Activated T-helper 1 cell treated with anti-CD3 and anti-CD28 coated beads, Interleukin-12 subunit alpha, Interleukin-12 subunit beta, Interleukin-2, Interleukin-4 antibody, amounts not matched to agents 30 ng/mL and 10 ng/mL and 1 ng/mL, durations not matched to agents 14 hours and 24 hours and 36 hours (primary cell): ENCODE measurements around the gene DENND1B. TPM values are rescaled to one million over a fixed set of nuclear protein-coding genes. Genes with fewer than 3 reads are reported as not detected.

ENCODE experiments used
- DNase-seq: peaks from one replicate; pipeline ENCODE4 v3.0.0; 2021; ENCODE audit warnings: low spot score
- H3K27ac Mint-ChIP-seq: one replicate; pipeline ENCODE4 v1.8.0; 2021; ENCODE audit warnings: mild to moderate bottlenecking, mixed read lengths
- H3K27me3 Mint-ChIP-seq: one replicate; pipeline ENCODE4 v1.8.0; 2022; ENCODE audit warnings: mild to moderate bottlenecking, moderate library complexity, mixed read lengths; ENCODE audit not compliant: insufficient read depth
- H3K36me3 Mint-ChIP-seq: one replicate; pipeline ENCODE4 v1.8.0; 2021; ENCODE audit warnings: low read depth, mixed read lengths
- H3K4me1 Mint-ChIP-seq: one replicate; pipeline ENCODE4 v1.8.0; 2021; ENCODE audit warnings: low read depth, mixed read lengths
- H3K4me3 Mint-ChIP-seq: one replicate; pipeline ENCODE4 v1.8.0; 2021; ENCODE audit warnings: mild to moderate bottlenecking, moderate library complexity, mixed read lengths
- H3K9me3 Mint-ChIP-seq: one replicate; pipeline ENCODE4 v1.8.0; 2021; ENCODE audit warnings: mixed read lengths
- intact Hi-C: fragments of 100-400 bp; cut with micrococcal nuclease; formaldehyde crosslinking; loops from one replicate; pipeline ENCODE4 v1.15.1; 2024
- total RNA-seq: library from RNA; stranded (reverse); gene quantifications from 2 replicates; pipeline ENCODE4 v1.2.3, GENCODE V29; 2022

DENND1B gene
- total RNA-seq, 1 donor from 2014 or later: 16.5 TPM

GRCh38 chr1:197572169-197572568 is 203.1 kb downstream of the DENND1B start:
- Mint-ChIP-seq H3K27me3 (no peaks in the 10 kb centered on the region), H3K36me3 (peaks cover 26% of the 10 kb centered on the region), H3K27ac (no peak overlapping the region), H3K4me3 (no peak overlapping the region), H3K9me3 (peaks cover 22% of the 10 kb centered on the region), H3K4me1 (no peaks in the 10 kb centered on the region)
- DNase-seq: no peak
- intact Hi-C loops: no loop called here

- no peaks in the 10 kb centered on the region for H3K4me1 Mint-ChIP-seq
- H3K27me3 Mint-ChIP-seq: no peaks in the 10 kb centered on the region
- H3K36me3 Mint-ChIP-seq: peaks cover 25% of the 10 kb centered on the region
- intact Hi-C loops: no loop called here
- H3K27ac Mint-ChIP-seq: no peak overlapping the region
- peaks cover 22% of the 10 kb centered on the region for H3K9me3 Mint-ChIP-seq
- no peak for DNase-seq
- H3K4me3 Mint-ChIP-seq: no peak overlapping the region
Measured at GRCh38 chr1:197567442-197567841, 207.8 kb downstream of the DENND1B start.

GRCh38 chr1:197561041-197561440 is 214.2 kb downstream of the DENND1B start:
- Mint-ChIP-seq H3K4me1 (no peaks in the 10 kb centered on the region), H3K36me3 (peaks cover 8% of the 10 kb centered on the region), H3K27me3 (no peaks in the 10 kb centered on the region), H3K27ac (no peak overlapping the region), H3K4me3 (no peak overlapping the region), H3K9me3 (no peaks in the 10 kb centered on the region)
- intact Hi-C loops: no loop called here
- DNase-seq: no peak

- Mint-ChIP-seq H3K27ac (no peak overlapping the region), H3K36me3 (peaks cover 7% of the 10 kb centered on the region), H3K4me3 (no peak overlapping the region), H3K9me3 (no peaks in the 10 kb centered on the region), H3K4me1 (peaks cover 4% of the 10 kb centered on the region), H3K27me3 (no peaks in the 10 kb centered on the region)
- DNase-seq: no peak
- intact Hi-C loops: no loop called here
Measured at GRCh38 chr1:197559655-197560054, 215.6 kb downstream of the DENND1B start.

- Mint-ChIP-seq H3K4me1 (peaks cover 4% of the 10 kb centered on the region), H3K36me3 (peaks cover 7% of the 10 kb centered on the region), H3K27ac (no peak overlapping the region), H3K4me3 (no peak overlapping the region), H3K9me3 (no peaks in the 10 kb centered on the region), H3K27me3 (no peaks in the 10 kb centered on the region)
- DNase-seq: no peak
- intact Hi-C loops: no loop called here
Measured at GRCh38 chr1:197559244-197559643, 216.0 kb downstream of the DENND1B start.

GRCh38 chr1:197557302-197557701 is 218.0 kb downstream of the DENND1B start:
- DNase-seq: no peak
- no peak overlapping the region for H3K27ac Mint-ChIP-seq
- peaks cover 4% of the 10 kb centered on the region for H3K4me1 Mint-ChIP-seq
- H3K27me3 Mint-ChIP-seq: no peaks in the 10 kb centered on the region
- H3K36me3 Mint-ChIP-seq: no peaks in the 10 kb centered on the region
- intact Hi-C loops: no loop called here
- no peaks in the 10 kb centered on the region for H3K9me3 Mint-ChIP-seq
- H3K4me3 Mint-ChIP-seq: no peak overlapping the region

GRCh38 chr1:197553281-197553680 is 222.0 kb downstream of the DENND1B start:
- no peak overlapping the region for H3K4me3 Mint-ChIP-seq
- H3K36me3 Mint-ChIP-seq: no peaks in the 10 kb centered on the region
- peaks cover 4% of the 10 kb centered on the region for H3K4me1 Mint-ChIP-seq
- intact Hi-C loops: no loop called here
- no peak for DNase-seq
- H3K27me3 Mint-ChIP-seq: no peaks in the 10 kb centered on the region
- no peaks in the 10 kb centered on the region for H3K9me3 Mint-ChIP-seq
- H3K27ac Mint-ChIP-seq: no peak overlapping the region

- Mint-ChIP-seq H3K4me3 (no peak overlapping the region), H3K4me1 (no peaks in the 10 kb centered on the region), H3K36me3 (peaks cover 6% of the 10 kb centered on the region), H3K9me3 (no peaks in the 10 kb centered on the region), H3K27ac (no peak overlapping the region), H3K27me3 (no peaks in the 10 kb centered on the region)
- intact Hi-C loops: no loop called here
- DNase-seq: no peak
Measured at GRCh38 chr1:197546989-197547388, 228.3 kb downstream of the DENND1B start.

- Mint-ChIP-seq H3K4me3 (no peak overlapping the region), H3K27ac (no peak overlapping the region), H3K9me3 (no peaks in the 10 kb centered on the region), H3K27me3 (no peaks in the 10 kb centered on the region), H3K4me1 (no peaks in the 10 kb centered on the region), H3K36me3 (peaks cover 6% of the 10 kb centered on the region)
- intact Hi-C loops: no loop called here
- no peak for DNase-seq
Measured at GRCh38 chr1:197544553-197544952, 230.7 kb downstream of the DENND1B start.

- H3K36me3 Mint-ChIP-seq: peaks cover 6% of the 10 kb centered on the region
- H3K4me1 Mint-ChIP-seq: no peaks in the 10 kb centered on the region
- DNase-seq: no peak
- H3K4me3 Mint-ChIP-seq: no peak overlapping the region
- intact Hi-C loops: no loop called here
- no peaks in the 10 kb centered on the region for H3K27me3 Mint-ChIP-seq
- H3K27ac Mint-ChIP-seq: no peak overlapping the region
- no peaks in the 10 kb centered on the region for H3K9me3 Mint-ChIP-seq
Measured at GRCh38 chr1:197544130-197544529, 231.2 kb downstream of the DENND1B start.

- peaks cover 6% of the 10 kb centered on the region for H3K36me3 Mint-ChIP-seq
- no peak overlapping the region for H3K4me3 Mint-ChIP-seq
- intact Hi-C loops: no loop called here
- H3K27me3 Mint-ChIP-seq: no peaks in the 10 kb centered on the region
- H3K9me3 Mint-ChIP-seq: no peaks in the 10 kb centered on the region
- no peak for DNase-seq
- H3K4me1 Mint-ChIP-seq: no peaks in the 10 kb centered on the region
- no peak overlapping the region for H3K27ac Mint-ChIP-seq
Measured at GRCh38 chr1:197541411-197541810, 233.9 kb downstream of the DENND1B start.

- Mint-ChIP-seq H3K27me3 (no peaks in the 10 kb centered on the region), H3K4me1 (no peaks in the 10 kb centered on the region), H3K4me3 (no peak overlapping the region), H3K36me3 (no peaks in the 10 kb centered on the region), H3K9me3 (no peaks in the 10 kb centered on the region), H3K27ac (no peak overlapping the region)
- intact Hi-C loops: loop anchor here (1.0 to 10.0 kb wide), 7 partner anchors 250 to 1178 kb away; partner anchors contain the start of genes C1orf53 and DENND1B
- DNase-seq: no peak
Measured at GRCh38 chr1:197526736-197527371, 248.4 kb downstream of the DENND1B start.

- Mint-ChIP-seq H3K27me3 (no peaks in the 10 kb centered on the region), H3K36me3 (no peaks in the 10 kb centered on the region), H3K9me3 (no peaks in the 10 kb centered on the region), H3K4me1 (peaks cover 7% of the 10 kb centered on the region), H3K27ac (no peak overlapping the region), H3K4me3 (no peak overlapping the region)
- intact Hi-C loops: loop anchor here (1.0 to 10.0 kb wide), 7 partner anchors 336 to 1184 kb away; no protein-coding TSS in a partner anchor
- DNase-seq: no peak
Measured at GRCh38 chr1:197521118-197521739, 254.1 kb downstream of the DENND1B start.
